Epithelial cell of prostate (primary cell): Measurements from ENCODE around the gene SNX15.
"Not testable (repeated sequence)": the region's sequence is repeated elsewhere in the genome, so short reads cannot be mapped to it uniquely, and the experiment has no call there.

Source experiments
- DNase-seq: peaks from one replicate; pipeline ENCODE4 v3.0.0-alpha.2; 2011; ENCODE audit warnings: low read depth, low spot score
- H3K27ac ChIP-seq: fragments of 450-650 bp; 2 replicates; pipeline ENCODE4 v1.5.1; 2017; ENCODE audit warnings: mild to moderate bottlenecking

Gene SNX15, protein sequence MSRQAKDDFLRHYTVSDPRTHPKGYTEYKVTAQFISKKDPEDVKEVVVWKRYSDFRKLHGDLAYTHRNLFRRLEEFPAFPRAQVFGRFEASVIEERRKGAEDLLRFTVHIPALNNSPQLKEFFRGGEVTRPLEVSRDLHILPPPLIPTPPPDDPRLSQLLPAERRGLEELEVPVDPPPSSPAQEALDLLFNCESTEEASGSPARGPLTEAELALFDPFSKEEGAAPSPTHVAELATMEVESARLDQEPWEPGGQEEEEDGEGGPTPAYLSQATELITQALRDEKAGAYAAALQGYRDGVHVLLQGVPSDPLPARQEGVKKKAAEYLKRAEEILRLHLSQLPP

DNA sequence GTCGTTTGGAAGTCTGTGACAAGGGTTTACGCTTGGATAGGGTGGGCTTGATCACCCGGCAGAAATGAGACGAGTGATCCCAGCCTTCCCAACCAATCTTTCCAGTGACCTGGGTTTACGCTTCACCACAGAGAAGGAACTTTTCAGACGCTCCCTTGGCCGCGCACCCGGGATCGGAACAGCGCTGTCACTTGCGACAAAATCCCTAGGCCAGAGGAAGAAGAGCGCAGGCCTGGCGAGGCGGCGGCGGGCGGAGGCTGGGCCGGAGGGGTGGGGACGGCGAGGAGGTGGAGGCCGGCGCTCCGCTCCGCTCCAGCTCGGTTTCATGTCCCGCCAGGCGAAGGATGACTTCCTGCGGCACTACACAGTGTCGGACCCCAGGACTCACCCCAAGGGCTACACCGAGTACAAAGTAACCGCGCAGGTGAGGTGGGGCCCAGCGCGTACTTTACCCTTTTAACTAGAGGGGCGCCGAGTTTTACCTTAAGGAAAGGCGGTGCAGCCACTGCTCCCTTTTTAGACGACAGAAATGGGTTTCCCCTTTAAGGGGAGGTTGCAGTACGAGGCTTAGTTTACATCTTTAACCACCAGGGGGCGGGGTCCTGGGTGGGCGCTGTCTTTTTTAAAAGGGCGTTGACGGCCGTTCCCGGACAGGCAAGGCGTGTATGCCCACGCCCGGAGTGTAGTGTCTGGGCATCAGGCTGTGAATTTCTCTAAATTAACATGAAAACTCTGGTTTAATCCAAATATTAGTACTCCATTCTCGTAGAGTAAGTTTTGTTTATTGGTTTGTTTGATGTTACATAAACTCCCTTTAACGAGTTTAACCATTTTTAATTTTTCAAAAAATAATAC is at the start of gene SNX15:
SNX15 (plus strand) TSS at position 227 of the 855 bp plus-strand sequence; CDS start at position 326, 99 bp downstream.
- H3K27ac ChIP-seq, result peak within 1 kb of the TSS; percentile 83
- DNase-seq, result peak; percentile 79

DNA sequence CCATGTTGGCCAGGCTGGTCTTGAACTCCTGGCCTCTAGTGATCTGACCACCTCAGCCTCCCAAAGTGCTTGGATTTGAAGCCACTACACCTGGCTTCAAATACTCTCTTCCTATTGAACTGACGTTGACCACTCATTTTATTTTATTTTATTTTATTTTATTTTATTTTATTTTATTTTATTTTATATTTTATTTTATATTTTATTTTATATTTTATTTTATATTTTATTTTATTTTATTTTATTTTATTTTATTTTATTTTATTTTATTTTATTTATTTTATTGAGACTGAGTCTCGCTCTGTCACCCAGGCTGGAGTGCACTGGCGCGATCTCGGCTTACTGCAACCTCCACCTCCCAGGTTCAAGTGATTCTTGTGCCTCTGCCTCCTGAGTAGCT is 43.9 kb upstream of the SNX15 start:
- DNase-seq, result not testable (repeated sequence)

GRCh38 chr11:64987998-64988854 is 39.0 kb upstream of the SNX15 start:
- no peak overlapping the region for H3K27ac ChIP-seq
- no peak for DNase-seq

More for the DNA sequence above, 43.9 kb upstream of the SNX15 start:
- not testable (repeated sequence) for H3K27ac ChIP-seq

DNA sequence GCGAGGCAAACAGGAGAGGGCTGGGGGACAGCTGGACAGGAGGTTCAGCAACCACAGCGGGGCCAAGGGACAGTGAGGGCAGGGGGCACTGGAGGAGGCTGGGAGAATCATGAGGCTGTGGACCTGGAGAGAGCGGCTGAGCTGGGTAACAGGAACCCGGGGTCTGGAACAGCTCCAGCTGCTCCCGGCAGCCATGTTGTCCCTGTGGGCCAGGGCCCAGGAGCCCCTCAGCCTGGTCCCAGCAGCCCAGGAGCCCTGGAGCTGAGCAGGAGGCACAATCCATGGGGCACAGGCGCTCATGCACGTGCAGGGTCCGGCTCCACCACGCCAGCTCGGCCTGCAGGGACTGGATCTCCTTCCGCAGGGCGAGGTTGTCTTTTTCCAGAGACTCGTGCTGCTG is 37.8 kb upstream of the SNX15 start:
- H3K27ac ChIP-seq, result no peak overlapping the region
- no peak for DNase-seq

GRCh38 chr11:64990222-64990923 is 36.9 kb upstream of the SNX15 start:
- DNase-seq, result no peak
- H3K27ac ChIP-seq, result no peak overlapping the region

- no peak for DNase-seq
- no peak overlapping the region for H3K27ac ChIP-seq
These were observed 32.9 kb upstream of the SNX15 start for GRCh38 chr11:64994318-64994717.

- DNase-seq, result no peak
- no peak overlapping the region for H3K27ac ChIP-seq
These were observed 30.9 kb upstream of the SNX15 start for GRCh38 chr11:64996327-64996709.

GRCh38 chr11:64996710-64997380 is 30.4 kb upstream of the SNX15 start, which contains the start of gene BATF2:
BATF2 (minus strand) TSS chr11:64996971; CDS start chr11:64996914, 57 bp downstream.
- H3K27ac ChIP-seq, result no peak within 1 kb of the TSS
- DNase-seq, result no peak

DNA sequence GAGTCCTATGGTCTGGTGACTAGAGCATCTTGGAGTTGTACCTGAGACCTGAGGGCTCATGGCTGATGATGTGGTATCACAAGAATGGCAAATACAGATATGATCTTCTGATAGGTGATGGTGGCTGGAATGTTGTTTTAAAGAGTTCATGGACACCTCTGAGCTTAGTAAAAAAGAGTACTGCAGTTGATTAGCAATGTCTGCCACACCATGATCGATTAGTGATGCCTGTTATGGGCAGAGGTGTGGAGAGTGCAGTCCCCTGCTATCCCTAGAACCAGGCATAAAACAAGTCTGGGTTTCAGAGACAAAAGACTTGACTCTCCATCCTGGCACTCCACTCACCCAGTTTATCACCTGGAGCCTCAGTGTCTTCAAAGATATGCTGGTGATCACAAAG is 29.1 kb upstream of the SNX15 start:
- no peak for DNase-seq
- no peak overlapping the region for H3K27ac ChIP-seq

GRCh38 chr11:64998690-64999431 is 28.4 kb upstream of the SNX15 start:
- no peak overlapping the region for H3K27ac ChIP-seq
- no peak for DNase-seq

DNA sequence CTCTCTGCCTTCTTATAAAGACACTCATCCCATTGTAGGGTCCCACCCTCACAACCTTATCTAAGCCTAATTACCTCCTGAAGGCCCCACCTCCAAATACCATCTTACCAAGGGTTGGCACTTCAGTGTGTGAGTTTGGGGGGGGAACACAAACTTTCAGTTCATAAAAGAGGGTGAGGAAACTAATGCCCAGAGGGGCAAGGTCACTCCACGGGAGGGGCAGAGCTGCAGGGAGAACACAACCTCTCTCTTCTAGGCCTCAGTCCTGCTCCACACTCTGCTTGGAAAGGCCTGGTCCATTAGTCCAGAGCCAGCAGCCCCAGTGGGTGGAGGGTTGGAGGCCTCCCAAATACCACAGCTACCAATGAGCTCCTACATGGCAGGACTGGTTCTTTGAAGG is 27.8 kb upstream of the SNX15 start:
- no peak overlapping the region for H3K27ac ChIP-seq
- no peak for DNase-seq

DNA sequence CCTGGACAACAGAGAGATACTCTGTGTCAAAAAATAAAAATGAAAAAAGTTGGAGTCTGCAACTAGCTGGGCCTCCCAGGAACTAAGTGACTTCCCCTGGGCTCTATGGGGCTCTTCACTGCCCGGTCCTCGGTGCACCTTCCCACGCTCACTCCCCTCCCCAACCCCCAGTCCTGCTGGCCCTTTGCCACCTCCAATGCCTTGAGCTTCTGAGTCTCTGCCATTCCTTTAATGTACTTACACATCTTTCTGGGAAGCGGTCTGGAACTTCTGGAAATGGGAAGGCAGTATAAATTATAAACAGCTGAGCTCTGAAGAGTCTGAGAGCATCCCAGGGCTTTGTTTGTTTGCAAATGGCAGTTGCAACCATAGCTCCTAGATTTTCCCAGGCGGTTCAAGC is 24.5 kb upstream of the SNX15 start:
- H3K27ac ChIP-seq, result no peak overlapping the region
- no peak for DNase-seq

DNA sequence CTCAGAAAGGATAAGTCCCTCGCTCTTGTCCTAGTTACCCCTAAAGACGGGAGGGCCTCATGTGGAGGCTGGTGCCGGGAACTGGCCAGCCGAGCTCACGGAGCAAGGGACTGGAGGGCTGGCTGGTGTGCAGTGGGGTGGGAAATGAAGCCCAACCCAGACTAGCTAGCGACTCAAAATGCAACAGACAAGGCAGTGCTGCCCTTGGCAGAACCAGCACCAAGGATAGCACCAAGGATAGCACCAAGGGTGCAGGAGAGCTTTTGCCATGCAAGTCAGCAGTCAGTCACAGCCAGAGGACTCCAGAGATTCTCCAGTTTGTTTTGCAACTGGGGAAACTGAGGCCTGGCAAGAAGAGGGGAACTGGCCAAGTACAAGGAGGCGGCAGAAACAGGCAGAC is 24.0 kb upstream of the SNX15 start:
- H3K27ac ChIP-seq, result no peak overlapping the region
- DNase-seq, result no peak

DNA sequence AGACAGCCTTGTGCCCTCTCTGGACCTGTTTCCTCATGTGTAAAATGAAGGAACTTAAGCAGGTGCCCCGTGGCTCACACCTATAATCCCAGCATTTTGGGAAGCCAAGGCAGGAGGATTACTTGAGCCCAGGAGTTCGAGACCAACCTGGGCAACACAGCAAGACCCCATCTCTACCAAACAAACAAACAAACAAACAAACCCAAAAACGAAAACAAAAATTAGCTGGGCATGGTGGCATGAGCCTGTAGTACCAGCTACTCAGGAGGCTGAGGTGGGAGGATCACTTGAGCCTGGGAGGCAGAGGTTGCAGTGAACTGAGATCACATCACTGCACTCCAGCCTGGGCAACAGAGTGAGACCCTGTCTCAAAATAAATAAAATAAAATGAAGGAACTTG is 23.3 kb upstream of the SNX15 start:
- not testable (repeated sequence) for H3K27ac ChIP-seq, DNase-seq

GRCh38 chr11:65008016-65008415 is 19.2 kb upstream of the SNX15 start:
- H3K27ac ChIP-seq, result peak overlapping the region; percentile 99
- DNase-seq, result no peak

DNA sequence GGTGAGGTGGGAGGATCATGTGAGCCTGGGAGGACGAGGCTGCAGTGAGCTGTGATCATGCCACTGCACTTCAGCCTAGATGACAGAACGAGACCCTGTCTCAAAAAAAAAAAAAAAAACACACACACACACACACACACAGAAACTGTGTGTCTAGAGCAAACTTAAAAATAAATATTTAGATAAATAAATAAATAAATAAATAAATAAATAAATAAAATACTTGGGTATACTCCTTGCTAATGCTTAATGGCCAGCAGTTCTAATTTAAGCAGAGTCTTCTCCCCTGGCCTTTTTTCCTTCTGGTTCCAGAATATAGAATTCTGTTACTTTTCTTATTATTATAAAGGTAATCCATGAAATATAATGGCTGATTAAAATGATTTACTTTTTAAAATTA is 18.4 kb upstream of the SNX15 start:
- H3K27ac ChIP-seq, result no peak overlapping the region
- DNase-seq, result no peak

DNA sequence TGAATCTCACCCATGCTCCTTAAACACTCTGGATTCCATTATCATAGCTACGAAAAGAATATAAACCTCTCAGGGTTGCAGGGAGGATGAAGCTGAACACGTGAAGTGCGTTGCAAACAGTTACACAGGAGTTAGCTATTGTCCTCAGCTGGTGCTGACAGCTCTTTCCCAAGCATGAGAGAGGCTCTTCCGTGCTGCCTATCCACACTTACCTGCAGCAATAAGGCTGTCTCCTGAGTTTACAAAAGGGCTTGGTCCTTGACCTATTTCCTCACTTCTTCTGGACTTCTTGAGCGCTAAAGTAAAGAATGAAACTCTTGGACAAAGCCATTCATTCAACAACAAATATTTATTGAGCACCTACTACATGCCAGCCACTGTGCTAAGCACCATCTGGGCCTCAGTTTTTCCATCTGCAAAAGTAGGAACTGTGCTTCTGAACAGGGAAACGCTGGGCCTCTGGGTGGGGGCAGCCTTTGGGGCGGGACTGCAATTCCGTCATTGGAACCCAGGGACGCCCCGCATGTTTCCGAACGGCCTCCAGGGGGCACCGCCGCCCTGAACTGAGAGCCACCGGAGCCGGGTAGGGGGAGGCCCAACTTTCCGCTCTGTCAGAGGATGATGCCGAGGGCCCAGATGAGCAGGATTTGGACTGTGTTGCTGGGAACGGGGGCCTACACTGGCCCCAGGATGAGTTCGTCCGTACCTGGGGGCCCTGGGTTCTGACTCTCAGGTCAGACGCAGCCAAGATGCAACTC is 13.9 kb upstream of the SNX15 start:
- peak; percentile 16 for DNase-seq
- H3K27ac ChIP-seq, result peak overlapping the region; percentile 92
